Activated T-cell treated with anti-CD3 and anti-CD28 coated beads for 4 hours (primary cell): Measurements from ENCODE around the gene ARHGAP42.
"Not testable (repeated sequence)": the region's sequence is repeated elsewhere in the genome, so short reads cannot be mapped to it uniquely, and the experiment has no call there.

Experiments
- DNase-seq: peaks from one replicate; pipeline ENCODE4 v3.0.0-alpha.2; 2020

ARHGAP42 gene

DNA sequence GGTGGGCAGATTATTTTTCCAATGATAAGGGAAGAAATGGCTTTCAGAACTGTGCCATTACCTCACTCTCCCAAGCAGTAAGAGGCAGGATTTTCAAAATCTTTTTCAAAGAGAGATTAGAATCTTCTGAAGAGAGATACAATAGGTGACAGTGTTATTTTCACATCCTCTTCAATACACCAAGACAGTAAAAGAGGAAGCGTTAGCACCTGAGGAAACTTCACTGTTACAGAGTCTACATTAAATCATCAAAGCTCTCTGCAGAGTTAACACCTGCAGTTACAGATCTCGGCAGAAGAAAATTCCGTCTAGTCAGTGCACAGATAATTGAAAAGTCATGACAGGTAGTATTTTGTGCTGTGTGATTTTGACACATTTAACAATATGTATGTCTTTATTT, 297.6 kb downstream of the ARHGAP42 start:
- DNase-seq: no peak

DNA sequence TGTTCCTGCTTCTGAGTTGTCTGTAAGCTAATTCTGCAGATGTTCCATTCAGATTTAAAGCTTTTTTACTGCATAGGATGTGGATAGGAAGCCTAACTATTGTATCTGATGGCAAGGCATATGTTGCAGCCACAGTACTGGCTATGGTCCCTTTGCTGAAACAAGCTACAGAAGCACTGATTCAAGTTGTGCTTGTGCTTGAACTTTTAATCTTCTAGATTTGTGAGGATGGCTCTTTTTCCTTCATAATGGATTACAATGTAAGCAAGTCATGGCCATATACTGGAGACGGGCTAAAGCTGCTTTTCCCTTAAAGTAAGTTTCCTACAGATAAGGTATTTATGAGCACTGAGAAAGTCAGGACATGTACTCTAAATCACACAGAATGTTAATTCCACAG, 303.8 kb downstream of the ARHGAP42 start:
- DNase-seq: no peak

DNA sequence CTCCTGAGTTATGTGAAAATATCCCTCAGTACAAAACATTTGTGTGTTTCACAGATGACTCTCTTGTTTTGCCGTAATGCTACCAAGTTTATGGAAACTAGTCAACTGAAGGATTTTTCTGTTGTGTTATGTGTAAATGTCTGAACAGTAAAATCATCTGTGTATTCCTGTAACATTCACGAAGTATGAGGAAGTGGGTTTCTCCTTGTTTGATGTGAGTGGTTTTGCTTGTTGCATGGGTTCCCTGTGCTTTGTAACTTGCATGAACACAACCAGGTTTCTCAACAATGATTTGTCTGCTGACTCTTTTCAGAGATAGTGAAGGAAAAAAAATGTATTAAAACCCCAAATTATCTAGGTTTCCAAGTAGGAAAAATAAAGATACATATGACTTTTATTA, 304.5 kb downstream of the ARHGAP42 start:
- no peak for DNase-seq

DNA sequence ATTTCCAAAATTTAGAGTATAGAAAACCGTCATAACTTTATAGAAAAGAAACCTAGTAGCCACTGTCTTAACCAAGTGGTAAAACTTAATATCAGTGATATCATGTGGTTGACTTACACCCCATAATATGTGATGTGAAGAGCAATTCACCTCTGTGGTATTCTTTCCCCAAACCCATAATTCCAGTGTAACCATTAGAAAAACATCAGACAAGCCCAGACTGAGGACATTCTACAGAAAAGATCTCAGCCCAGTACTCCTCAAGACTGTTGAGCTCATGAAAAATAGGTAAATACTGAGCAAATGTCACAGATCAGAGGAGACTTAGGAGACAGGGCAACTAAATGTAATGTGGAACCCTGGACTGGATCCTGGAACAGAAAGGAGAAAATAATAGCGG, 307.9 kb downstream of the ARHGAP42 start:
- DNase-seq: no peak

DNA sequence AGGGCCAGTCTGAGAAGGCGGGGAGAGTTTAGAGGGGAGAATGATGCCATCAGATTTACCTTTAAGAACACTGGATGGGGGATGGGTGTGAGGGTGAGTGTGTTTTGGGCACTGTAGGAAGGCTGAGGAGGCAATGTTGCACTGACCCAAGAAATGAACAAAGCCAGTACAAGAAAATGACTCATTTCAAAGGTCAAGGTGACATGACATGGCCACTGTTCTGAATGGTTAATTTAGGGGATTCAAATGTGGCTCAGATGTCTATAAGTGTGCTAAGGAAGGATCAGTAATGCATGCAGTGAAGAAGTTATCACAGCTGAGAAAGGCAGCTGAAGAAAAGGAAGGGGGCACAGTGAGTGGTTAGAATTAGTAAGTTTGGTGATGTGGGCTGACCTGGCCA, 312.7 kb downstream of the ARHGAP42 start:
- DNase-seq: no peak

DNA sequence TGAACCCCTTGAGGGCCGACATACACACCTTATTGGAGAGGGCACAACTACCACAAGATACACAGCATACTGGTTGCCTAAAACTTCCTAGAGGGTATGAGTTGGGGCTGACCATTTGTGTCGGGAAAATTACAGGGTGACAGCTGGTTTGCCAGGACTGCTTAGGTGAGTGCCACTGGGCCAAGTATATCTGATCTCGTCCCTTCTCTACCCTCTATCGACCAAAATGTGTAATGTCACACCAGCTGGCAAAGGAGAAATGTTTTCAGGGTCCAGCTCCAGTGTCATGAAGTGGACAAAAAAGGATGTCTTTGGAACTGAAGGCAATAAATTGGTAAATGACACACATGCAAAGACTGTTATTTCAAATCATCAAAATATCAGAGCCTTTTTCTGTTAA, 316.4 kb downstream of the ARHGAP42 start:
- no peak for DNase-seq

DNA sequence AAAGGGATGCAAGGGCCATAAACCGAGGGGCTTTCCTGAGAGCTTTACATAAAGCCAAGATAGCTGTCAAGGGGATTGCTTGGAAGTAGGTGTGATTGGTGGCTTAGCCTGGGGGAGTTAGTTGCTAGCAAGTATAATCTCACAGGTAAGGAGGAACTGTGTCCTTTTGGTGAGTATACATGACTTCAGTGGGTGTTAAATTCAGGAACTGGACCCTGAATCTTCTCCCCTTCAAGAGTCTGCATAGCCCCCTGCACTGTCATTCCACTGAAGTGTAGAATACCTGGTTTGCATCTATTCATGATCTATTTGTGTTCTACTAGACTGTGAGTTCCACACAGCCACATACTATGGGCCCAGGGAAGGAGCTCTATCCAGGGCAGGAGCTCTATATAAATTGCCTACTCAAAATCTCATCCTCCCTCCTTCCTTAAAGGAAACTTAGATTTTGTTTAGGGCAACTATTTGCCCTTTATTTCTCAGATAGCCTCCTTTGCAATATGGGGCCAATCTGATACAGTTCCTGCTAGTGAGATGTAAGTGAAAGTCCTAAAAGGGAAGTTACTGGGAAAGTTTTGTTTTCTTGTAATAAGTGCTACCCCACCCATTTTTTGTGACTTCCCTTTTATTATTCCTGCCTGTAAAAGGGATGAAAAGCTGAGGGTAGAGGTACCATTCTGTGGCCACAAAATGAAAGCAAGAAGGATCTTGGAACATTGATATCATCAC, 322.0 kb downstream of the ARHGAP42 start:
- DNase-seq: no peak

DNA sequence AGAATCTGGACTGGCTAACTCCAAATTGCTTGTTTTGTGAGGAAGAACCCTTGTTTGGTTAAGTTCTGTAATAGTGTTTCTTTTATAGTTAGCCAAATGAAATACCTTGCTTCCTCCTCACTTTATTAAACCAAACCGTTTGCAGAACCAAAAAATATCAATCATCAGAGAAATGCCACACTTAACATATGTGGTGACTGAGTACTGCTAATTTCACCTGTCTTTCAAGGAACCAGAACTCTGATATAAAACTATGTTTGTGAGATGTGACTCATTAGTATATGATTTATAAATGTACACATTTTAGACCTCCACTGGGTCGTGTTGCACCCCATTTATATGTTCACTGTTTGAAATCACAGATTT, 322.6 kb downstream of the ARHGAP42 start:
- no peak for DNase-seq

DNA sequence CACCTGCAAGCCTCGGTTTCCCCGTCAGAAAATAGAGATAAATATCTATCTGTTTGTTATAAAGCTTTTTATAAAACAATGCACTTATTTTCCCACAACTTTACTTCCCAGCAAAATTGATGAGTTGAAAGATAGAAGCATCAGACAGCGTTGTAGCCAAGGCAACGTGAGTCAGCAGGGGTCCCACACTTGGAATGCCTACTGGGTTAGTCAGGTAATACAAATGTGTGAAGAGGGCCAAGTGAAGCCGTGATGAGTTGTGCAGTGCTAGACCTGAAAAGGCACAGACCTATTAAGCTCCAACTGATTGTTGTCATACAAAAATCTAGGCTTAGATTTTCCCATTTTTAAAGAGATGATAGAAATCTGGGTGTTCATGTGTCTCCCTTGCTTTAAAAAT, 323.8 kb downstream of the ARHGAP42 start:
- DNase-seq: no peak

DNA sequence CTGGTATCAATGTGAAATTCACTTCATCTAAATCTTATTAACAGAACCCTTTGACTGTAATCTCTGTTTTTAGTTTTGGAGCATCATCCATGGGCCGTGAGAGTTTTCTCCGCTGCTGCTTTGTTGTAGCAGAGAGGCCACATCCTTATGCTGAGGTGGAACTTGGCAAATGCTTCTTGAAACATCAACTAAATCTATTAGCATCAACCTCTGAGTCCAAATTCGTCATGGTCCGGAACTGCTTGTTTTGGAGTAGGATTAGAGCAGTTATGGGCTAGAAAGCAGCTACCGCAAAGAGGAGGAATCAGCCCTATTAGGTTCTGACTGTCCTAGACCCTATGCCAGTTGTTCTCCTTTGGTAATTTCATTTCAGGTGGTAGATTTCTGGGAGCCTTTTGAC, 324.8 kb downstream of the ARHGAP42 start:
- no peak for DNase-seq

DNA sequence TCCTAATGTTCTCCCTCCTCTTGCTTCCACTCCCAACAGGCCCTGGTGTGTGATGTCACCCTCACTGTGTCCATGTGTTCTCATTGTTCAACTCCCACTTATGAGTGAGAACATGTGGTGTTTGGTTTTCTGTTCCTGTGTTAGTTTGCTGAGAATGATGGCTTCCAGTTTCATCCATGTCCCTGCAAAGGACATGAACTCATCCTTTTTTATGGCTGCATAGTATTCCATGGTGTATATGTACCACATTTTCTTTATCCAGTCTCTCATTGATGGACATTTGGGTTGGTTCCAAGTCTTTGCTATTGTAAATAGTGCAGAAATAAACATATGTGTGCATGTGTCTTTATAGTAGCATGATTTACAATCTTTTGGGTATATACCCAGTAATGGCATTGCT, 326.6 kb downstream of the ARHGAP42 start:
- not testable (repeated sequence) for DNase-seq

DNA sequence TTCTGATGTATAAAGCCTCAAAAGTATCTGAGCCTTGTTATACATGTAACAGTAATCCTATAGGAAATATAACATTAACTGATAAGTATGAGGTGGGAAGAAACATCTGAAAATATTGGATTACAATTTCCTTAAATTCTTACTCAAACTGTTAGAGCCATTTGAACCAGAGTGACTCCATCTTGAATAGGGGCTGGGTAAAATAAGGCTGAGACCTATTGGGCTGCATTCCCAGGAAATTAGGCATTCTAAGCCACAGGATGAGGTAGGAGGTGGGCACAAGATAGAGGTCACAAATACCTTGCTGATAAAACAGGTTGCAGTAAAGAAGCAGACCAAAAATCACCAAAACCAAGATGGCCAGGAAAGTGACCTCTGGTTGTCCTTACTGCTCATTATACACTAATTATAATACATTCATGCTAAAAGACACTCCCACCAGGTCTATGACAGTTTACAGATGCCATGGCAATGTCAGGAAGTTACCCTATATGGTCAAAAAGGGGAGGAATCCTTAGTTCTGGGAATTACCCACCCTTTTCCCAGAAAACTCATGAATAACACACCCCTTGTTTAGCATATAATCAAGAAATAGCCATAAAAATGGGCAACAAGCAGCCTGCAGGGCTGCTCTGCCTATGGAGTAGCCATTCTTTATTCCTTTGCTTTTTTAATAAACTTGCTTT, 327.7 kb downstream of the ARHGAP42 start:
- DNase-seq: no peak

DNA sequence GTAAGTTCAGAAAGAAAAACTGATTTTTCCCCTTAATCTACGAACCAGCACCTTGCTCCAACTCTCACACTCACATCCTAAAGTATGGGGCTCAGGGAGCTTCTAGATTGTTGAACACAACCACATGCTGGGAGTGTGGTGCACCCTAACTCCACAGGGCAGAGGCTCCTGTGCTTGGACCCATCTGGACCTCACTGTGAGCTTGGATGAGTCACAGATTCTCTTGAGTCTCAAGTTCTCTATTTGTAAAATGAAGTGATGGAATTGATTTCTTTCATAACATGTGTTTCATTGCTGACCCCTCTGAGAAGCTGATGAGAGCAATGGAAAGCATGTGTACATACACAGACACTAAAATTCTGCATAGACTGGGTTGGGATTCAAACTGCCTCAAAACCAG, 332.8 kb downstream of the ARHGAP42 start:
- no peak for DNase-seq

DNA sequence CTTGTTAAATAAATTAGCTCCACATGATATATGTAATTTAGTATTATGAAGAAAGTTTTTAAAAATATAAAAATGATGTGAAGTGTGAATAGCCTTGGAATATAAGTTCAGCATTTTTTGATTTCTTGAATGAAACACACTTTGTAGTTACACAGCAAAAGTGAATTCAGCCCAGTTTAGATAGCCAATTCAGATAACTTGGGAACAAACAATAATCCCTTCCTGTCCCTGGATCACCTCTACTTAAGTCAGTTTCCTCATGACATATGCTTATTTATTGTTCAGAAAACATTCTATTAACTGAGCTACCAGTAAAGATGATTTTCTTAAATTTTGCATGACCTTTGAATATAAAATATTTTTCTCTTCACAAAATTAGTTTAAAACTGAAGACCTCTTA, 335.2 kb downstream of the ARHGAP42 start:
- no peak for DNase-seq

DNA sequence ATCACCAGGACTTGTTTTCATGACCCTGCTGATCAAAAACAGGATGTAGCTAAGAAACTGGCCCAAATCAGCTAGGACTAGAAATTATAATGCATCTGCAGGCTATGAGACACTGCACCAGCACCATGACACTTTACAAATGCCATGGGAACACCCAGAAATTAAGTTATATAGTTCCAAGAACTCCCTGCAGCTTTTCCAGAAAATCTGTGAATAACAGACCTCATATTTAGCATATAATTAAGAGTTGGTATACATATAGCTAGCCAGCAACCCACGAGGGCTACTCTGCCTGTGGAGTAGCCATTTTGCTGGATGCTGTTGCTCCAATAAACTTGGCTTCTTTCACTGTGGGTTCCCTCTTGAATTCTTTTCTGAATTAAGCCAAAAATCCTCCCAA, 341.6 kb downstream of the ARHGAP42 start:
- no peak for DNase-seq

DNA sequence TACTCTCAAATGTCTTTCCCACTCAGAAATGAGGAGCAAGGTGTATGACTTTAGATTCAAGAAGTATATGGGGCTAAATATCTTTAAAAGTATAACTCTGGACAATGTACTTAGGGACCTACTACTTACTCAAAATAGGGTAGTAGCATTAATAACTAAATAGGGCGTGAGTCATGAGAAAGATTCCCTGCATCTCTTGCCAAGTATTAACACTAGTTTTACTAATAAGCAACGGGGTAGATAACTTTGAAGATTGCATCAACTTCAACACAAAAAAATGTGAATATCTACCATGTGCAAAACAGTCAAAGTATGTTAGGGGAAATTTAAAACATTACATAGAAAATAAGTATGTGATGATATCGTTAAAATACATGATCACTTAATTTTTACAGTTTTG, 342.9 kb downstream of the ARHGAP42 start:
- no peak for DNase-seq

DNA sequence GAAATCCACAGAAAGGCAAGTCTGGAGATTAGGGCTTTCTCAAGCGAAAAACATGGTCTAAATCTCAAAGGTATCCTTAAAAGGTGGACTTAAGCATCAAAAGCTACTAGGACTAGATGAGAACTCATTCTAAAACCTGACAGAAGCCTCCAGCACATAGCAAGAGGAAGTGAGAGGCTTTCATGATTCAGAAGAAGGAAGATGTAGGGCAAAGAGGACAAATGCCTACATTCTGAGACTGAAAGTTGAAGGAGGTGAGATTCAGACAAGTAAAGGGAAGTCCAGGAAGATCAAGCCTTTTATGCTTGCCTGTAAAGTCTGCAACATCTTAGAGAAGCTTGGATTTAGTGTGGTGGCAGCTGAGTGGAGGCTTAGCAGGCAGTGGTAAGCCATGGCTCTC, 343.6 kb downstream of the ARHGAP42 start:
- DNase-seq: no peak

DNA sequence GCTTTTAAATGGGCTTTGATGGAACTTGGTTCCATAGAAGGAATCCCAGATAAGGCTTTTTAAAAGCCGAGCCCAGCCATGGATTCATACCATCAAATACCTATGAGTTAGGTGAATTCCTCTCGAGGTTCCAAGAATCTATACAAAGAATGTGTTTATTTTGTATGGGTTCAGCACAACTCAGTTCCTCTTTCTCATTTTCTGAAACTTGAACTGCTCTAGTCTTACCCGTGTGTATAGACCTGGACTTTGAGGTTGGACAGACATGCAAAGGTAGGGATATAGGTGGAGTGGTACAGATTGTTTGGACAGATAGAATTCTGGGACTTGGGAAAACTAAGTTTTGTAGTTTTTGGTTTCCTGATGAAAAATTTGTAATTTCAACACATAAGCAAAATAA, 344.6 kb downstream of the ARHGAP42 start:
- DNase-seq: no peak

DNA sequence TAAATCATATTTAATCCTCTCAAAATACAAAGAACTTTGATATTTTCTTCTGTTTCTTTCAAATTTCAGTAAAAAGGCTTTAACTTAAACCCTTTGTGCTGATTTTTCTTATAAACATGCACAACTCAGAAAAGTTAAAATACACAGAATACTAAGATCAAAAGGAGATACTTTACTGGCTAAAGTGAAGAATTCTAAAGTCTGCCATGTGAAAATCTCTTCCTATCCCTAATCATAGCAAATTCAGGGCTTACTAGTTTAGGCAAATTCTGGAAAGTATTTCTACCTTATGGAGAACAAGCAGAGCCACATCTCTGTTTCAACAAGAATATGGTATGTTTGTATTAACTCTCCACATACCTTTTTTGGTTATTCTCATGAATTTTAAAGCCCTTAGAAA, 345.9 kb downstream of the ARHGAP42 start:
- no peak for DNase-seq

DNA sequence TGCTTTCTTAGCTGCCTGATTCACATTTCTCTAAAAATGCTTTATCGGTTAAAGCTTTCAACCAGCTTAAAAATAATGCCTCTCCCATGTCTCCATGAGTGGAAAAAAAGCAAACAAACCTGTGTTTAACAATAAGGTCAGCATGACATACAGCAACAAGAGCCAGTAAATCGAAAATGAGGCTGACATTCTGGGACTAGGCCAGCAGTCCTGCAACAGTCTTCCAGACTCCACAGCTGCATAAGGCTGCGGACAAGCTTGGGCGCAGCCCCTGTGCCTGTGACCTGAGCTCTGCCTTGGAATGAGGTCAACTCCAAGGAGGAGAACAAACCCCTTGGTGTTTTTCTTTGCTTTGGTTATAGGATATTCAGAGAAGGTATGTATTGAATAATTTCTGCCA, 347.0 kb downstream of the ARHGAP42 start:
- DNase-seq: no peak

DNA sequence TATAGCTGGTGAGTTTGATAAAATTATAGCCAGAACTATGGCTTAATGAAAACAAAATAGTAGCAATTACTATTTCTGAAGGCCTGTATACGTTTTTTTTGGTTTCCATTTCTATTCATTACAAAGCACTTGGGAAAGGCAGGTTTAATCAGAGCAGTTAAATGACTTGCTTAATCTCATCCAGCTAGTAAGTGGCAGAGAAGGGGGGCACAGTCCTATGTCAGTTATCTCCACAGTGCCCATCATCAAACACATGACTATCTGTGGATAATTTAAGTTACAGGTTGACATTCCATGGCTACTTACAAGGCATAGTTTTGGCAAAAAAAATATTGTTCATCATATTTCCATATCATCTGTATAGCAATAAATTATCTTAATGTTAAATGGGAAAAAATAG, 348.8 kb downstream of the ARHGAP42 start:
- no peak for DNase-seq
